ENCODE results near the gene UBE2D4.
"Not testable (repeated sequence)": the region's sequence is repeated elsewhere in the genome, so short reads cannot be mapped to it uniquely, and the experiment has no call there.

UBE2D4 gene

DNA sequence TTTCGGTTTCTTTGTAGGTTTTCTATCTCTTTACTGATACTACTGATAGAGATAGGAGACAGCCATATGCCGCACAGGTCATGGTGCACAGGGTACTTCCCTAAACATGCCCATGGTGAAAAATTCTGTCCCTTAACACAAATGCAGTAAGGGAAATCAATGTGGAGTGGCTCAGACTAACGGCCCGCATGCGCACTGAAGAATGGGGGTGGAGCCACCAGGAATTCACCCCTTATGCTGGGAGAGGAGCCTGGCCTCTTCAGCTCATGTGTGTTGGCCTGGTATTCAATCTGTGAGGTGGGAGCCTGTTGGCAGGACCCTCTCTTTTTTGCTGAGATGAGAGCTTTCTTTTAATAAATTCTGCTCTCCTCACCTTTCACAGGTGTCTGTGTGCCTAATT lies 11.4 kb upstream of the UBE2D4 start:
- no peak for DNase-seq

DNA sequence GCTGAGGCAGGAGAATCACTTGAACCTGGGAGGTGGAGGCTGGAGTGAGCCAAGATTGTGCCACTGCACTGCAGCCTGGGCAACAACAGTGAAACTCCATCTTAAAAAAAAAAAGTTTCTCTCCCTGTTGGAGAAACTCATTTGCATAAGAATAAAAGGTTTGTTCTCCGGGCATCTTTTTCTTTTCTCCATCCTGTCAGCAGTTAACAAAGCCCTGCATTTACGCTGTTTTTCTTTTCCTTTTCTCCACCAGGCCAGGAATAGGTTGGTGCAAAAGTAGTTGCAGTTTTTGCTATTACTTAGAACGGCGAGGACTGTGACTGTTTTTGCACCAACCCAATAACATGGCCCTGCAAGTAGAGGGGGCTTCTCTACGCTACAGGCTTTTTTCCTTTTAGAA lies 10.3 kb upstream of the UBE2D4 start:
- no peak for DNase-seq

DNA sequence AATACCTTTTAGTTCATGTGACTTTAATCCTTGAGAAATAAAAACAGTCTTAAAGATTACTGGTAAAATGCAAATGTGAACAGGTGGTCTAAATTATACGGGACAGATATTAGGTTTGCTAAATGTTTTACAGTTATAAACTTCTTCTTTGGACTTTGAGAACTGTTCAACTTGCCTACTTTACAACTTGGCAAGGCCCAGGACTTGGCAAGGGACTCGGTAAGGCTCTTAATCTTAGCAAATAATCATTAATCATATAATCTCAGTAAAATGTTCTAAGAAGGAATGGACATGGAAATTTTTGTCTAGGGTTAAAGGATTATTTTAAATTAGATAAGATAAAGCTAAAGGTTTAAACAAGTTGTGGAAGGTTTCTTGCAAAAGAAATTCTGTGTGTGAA lies 4.8 kb upstream of the UBE2D4 start:
- no peak for DNase-seq

DNA sequence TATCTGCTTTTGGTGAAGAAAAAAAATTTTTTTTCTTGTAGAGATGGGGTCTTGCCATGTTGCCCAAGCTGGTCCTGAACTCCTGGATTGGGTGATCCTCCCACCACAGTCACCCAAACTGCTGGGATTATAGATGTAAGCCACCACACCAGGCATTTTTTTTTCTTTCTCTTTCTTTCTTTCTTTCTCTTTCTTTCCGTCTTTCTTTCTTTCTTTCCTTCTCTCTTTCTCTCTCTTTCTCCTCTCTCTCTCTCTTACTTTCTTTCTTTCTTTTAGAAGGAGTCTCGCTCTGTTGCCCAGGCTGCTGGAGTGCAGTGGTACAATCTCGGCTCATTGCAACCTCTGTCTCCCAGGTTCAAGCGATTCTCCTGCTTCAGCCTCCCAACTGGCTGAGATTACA lies 3.5 kb upstream of the UBE2D4 start:
- no peak for DNase-seq

DNA sequence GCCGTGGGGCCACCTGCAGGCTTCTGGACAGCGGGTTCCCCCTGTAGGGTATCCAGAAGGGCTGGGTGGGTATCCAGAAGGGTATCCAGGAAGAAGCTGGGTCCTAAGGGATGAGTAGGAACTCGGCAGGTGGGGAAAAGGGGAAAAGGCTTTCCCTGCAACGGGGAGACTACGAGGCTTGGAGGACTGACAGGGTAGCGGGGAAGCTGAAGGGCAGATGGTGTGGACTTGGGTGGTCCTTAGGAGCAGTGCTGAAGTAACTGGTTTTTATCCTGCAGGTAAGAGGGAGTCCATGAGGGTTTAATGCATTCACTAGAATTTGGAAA lies 525 bp downstream of the UBE2D4 start:
- no peak for DNase-seq

DNA sequence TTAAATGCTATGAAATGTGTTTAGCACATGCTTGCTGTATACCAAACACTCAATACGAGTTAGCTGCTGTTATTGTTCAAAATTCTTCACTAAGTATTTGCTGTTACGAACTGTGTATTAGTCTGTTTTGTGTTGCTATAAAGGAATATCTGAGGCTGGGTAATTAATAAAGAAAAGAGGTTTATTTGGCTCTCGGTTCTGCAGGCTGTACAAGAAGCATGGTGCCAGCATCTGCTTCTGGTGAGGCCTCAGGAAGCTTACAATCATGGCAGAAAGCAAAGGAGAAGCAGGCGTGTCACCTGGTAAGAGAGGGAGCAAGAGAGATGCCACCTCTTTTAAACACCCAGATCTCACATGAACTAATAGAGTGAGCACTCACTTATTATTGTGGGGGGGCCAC lies 1.6 kb downstream of the UBE2D4 start:
- DNase-seq: no peak

DNA sequence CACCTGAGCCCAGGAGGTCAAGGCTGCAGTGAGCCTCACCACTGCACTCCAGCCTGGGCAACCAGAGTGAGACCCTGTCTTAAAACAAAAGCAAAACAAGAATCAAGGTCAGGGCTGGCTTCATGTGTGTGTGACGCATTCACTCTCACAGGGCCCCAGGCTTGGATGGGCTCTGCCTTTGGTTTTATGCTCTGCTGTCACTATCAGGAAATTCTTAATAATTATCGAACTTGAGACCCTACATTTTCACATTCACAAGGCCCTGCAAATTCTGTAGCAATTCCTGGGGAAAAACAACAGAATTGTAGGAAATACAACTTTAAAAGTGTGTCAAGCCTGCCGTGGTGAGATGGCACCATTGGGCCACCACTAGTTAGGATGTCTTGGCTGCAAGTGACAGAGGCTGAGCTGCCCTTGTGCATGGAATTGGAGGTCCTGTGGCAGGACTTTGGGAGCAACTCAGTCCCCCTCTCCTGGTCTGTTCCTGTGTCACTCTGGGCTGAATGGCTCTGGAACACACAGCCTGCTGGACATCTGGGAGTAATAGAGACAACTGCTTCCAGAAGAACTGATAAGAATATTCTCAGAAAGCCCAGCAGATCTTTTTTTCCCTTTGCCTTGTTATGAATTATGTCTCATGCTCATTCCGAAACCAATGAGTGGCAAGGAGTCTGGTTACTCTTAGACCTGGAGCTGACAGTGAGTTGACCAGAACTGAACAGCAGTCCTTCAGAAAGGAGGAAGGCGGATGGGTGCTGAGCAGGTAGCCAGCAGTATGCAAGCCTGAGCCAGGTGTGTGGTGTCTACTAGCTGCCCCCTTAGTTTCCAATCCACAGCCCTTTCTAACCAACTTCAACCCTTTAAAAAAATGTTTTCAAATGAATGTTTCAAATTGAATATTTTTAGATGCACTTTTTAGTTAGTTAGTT lies 3.6 kb downstream of the UBE2D4 start:
- no peak for DNase-seq

DNA sequence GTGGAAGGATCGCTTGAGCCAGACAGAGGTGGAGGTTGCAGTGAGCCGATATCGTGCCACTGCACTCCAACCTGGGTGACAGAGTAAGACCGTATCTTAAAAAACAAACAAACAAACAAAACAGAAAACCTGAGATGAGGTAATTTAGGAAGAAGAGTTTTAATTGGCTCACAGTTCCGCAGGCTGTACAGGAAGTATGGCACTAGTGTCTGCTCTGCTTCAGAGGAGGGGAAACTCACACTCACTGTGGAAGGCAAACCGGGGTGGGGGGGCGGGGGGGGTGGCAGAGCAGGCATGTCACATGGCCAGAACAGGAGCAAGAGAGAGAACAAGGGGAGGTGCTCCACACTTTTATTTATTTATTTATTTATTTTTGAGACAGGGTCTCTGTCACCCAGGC lies 5.1 kb downstream of the UBE2D4 start:
- DNase-seq: peak; percentile 4

DNA sequence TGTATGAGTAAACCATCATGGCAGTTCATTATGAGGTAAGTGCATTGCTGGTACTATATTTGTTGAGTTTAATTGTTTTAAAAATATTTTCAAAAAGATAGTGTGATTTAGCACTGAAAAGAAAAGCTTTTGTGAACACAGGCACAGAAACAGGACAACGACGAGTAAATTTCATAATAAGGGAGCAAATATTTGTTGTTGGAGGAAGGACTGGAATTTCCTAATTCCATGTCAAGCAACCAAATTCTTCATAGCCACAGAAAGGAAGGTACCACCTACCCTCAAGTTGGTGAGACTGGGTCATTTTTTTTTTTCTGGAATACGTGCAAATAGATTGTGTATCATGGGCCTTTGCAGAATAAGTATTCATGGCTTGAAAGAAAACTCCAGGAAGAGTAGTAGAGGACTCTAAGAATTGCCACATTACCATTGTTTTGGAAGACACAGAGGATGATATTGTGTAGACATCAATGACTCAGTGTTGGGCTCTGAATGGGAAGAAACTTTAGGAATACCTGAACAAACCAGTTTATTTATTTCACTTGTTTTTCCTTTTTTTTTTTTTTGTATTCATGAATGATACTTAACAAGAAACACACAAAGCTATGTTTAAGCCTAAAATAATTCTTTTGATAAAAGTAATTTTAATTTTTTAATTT lies 7.8 kb downstream of the UBE2D4 start:
- no peak for DNase-seq

DNA sequence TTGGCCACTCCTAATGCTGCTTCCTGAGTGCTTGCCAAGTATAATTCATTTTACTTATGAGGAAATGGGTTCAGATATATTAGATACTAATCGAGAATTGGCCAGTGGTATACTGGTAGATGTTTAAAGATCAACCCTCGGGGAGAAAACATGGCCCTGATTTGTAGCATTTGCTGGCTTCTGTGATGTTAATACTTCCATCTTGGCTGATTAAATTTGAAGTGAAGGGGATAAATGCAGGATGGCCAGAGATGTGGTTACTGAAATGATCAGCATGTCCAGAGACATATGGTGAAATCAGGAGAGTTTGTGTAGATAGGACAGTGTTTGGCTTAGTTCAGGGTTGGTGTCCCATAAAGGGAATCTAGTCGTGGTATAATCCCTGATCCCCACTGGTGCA lies 11.2 kb downstream of the UBE2D4 start:
- no peak for DNase-seq

DNA sequence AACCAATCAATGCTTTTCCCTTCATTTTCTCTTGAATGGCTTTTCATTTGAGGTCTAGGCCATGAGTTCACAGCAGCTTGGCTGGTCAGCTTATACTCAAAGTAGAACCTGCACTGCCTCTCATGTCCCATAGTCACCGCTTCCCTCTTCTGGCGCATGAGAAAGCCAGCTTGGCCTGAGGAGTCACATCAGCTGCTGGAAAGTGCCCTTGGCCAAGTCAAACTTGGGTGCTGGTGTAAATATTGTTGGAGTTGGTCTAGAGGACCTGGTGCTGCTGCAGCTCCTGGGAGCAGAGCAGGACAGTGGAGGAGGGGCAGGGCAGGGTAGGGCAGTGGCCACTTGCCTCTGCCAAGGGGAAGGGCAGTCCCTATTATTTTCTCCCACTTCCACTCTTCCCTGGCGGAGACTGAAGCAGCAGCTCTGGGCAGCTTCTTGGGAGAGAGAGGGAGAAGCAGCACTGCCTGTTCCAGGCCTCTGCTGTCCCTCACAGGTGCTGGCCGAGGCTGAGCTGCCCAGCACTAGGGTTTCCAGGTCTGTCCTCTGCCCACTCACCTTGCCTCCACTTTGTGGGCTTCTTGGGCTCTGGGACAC lies 12.8 kb downstream of the UBE2D4 start:
- DNase-seq: no peak

DNA sequence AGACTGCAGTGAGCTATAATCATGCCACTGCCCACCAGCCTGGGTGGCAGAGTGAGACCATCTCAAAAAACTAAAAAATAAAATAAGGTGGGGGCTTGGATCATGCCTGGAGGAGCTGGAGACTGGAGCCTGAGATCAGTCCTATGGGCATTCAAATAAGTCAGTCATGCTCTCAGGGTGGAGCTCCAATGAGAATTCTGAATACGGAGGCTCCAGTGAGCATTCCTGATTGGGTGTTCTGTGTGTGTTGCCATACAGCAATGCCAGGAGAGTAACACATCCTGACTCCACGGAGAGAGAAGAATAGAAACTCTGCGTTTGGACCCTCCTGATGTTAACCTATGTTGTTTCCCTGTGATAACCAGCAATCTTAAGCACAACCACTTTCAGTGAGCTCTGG lies 16.0 kb downstream of the UBE2D4 start:
- DNase-seq: no peak

DNA sequence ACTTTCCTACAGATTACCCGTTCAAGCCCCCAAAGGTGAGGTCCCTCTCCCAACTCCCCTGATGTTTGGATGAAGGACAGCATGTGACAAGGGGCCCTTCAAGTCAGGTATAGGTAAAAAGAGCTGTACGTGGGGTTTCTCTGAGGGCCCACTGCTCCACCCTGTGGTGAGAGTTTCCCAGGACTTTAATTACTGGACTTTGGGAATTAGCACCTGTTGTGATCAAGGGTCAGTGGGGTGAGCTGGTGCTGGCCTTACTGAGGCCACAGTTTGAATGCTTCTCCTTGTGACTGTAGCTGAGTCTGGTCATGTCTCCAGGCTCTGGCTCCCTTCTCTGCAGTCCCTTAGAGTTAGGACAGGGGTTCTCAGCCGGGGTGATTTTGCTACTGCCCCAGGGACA lies 16.8 kb downstream of the UBE2D4 start:
- DNase-seq: no peak

DNA sequence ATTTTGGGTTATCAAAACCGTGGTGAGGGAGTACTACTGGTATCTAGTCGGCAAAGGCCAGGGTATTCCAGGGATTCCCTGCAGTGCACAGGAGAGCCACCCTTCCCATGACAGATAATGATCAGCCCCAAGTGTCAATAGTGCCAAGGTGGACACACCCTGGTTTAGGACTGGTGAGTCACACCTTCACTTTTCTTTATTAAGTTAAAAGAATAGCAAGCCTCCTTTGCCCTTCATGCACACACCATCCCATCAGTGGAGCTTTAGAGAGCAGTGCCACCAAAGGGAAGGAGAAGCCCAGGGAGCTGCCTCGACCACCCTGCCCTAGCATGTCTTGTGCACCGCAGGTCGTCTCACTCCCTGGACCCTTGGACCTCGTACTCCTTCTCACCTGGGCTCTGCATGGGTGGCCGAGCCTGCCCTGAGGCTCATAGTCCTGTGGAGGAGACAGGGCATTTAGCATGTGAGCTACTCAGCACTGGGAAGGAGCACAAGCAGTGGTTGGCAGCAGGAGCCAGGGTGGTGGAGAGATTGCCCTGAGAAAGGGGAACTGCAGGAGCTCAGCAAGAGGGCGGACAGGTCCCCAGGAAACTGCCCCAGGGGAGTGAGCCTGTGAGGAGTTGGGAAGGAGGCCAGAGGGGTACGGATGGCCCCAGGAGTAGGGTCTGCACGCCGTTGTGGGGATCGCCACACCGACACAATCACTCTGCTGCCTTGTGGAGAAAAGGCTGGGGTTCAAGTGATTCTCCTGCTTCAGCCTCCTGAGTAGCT lies 17.4 kb downstream of the UBE2D4 start:
- no peak for DNase-seq

DNA sequence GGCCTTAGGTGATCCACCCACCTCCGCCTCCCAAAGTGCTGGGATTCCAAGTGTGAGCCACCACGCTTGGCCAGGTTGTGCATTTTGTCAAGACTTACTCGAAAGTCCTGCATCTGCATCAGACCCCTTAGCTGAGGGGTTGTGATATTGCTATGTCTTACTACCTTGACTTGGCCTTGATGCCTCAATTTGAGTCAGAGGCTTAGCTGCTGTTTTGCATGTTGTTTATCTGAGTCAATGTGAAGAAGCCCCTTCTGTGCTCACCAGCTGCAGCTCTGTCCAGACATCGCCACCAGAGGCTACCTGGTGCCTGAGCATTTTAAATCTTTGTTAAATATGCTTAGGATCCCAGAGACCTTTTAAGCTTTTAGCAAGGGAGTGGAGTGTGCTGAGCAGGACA lies 18.1 kb downstream of the UBE2D4 start:
- DNase-seq: no peak

DNA sequence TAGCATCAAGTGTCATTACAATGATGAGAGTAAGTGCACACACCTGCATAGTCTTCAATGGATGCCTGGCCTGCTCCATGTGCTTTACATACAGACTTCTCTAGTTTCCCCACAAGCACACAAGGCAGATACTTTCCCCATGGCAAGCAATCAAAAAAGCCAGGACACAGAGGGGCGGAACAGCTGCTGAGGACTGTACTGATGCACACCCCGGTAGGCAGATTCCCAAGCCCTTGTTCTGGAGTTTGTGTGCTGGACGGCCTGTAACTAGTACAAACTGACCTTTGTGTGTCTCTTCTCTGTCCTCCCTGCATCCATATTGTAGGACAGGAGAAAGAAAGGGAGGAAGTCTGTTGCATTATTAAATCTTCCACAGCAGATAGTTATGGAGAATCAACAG lies 25.8 kb downstream of the UBE2D4 start:
- DNase-seq: no peak

DNA sequence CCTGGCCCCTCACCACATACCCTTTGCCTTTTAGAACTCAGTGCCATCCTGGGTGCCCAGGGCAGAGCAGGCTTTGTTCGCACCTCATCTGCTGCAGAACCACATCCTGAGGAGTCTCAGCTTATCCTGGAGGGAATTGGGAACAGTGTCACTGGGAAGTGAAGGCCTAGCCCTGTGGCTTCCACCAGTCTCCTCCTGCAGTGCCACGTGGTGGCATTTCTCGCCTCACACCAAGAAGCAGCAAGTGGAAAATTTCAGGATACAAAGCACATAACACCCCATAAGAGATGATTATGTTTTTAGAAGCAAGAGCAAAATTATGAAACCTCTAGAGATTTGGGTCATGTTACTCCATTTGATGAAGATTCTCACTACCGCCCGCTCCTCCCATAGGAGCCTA lies 26.8 kb downstream of the UBE2D4 start:
- no peak for DNase-seq

DNA sequence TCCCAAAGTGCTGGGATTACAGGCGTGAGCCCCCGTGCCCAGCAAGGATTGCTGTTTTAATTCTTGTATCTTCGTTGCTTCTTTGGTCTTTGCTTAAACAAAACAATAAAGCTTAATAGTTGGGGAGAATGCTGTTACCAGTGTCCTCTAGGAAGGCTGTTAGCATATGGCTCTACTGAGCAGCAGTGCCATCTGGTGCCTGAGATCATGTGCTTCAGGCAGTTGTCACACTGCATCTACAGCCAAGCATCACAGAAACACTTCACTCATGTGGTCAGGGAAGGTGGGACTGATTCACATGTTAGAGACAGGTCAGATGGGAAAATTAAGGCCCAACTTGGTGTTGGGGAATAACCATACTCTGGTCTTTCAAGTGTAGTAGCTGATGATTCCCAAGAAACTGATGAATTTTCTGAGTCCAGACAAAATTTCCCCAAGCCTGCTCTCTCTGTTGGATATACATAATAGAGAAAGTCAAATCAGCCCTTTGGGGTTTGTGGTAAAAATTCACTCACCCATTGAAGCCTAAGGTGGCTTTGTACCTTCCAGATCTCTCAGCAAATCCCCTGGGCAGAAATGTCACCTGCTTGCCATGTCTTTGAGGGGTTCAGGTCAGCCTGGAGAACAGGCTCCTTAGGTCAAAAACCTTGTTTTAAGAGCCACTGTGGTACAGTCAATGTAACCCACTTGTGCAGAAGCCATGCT lies 28.4 kb downstream of the UBE2D4 start:
- no peak for DNase-seq

DNA sequence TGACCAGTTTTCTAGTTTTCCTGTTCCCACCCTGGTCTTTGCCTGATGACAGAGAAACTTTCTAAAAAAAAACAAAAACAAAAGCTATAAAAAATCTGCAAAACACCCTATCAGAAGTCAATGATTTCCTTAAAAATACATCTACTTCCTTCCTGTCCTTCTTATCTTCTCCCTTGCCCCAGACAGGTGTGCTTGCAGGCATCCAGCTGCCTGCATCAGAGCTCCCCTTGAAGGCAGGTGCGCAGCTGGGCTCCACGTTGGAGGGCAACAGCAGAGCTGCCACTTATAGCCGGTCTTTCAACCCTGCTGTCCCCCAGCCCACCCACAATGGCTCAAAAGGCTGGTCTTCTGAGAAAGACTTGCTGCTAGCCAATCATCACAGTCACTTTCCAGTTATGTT lies 29.8 kb downstream of the UBE2D4 start:
- DNase-seq: no peak

DNA sequence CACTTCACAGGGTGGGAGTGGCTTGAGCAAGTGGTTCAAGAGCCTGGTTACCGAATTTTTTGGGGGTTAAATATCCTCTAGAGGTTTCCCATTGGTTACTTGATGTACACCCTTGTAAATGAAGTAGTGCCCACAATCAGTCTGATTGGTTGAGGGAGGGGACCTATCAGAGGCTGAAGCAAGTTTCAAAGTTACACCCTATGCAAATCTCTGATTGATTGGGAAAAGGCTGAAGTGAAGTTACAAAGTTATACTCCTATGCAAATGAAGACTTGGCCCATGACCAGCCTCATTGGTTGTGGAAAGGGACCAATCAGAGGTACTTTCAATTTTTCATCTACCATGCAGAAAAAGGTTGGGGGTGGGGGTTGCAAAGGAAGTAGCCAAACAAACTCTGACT lies 34.7 kb downstream of the UBE2D4 start:
- no peak for DNase-seq

DNA sequence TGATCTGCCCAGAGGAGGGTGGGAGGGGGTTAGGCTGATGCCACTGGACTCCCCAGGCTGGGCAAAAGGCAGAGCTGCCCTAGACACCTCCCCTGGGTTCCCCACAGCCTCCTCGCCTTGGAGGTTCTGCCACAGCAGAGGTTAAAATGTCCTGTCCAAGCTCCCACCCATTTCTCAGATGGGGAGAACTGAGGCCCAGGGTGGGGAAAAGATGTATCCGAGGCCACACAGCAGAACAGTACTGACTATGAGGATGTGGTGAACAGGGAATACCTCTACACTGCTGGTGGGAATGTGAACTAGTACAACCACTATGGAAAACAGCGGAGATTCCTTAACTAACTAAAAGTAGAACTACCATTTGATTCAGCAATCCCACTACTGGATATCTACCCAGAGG lies 40.2 kb downstream of the UBE2D4 start:
- DNase-seq: not testable (repeated sequence)

DNA sequence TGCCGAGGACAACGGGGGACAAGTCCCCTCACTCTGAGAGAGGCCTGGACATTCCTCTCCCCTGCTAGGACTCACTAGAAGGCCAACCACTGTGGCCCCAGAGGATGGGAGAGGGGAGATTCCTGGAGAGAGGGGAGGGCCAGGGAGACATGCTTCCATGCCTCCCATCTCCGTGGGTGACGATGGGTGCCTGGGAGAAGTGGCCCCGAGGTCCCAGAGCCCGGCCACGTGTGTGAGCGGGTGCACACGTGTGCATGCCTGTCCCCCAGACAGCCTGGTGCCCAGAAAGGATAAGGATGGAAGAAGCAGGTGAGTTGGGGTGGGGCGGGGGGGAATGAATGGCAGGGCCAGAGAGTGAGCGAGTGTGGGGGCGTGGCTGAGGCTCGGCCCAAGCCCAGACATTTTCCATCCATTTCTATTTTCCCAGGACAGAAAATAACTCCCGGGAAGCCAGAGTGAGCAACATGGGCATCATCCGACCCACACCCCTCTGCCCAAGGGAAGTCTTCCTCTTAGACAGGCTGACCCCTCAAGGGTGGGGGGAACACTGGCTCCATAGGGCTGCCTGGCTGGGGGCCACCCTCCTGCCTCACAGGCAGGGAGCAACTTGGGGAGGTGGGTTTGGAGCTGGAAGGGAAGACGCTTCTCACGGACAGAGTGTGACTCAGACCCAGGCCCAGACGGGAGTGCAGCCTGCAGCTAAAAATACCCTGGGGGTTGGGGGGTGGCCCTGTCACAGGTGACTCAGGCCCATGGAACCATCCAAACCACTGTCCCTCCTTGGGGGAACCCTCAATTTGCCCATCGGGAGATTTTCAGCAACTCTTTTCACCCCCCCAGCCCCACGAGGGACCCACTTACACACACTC lies 42.2 kb downstream of the UBE2D4 start:
- not testable (repeated sequence) for DNase-seq
